Upper lobe of left lung (tissue), 6 donors: ENCODE data around the gene PARD6B. TPM values are rescaled to one million over a fixed set of nuclear protein-coding genes. Genes with fewer than 3 reads are reported as not detected.

Experiments
- ATAC-seq, 2 donors: fragments of 200-7000 bp; cut with Tn5 transposase; one replicate each; pipeline ENCODE4 v1.9.1; 2022; ENCODE audit warnings: mild to moderate bottlenecking in 2 of 2, moderate library complexity in 2 of 2; ENCODE audit not compliant: low FRiP score in 2 of 2
- DNase-seq, 2 donors: peaks; one replicate each; pipeline ENCODE4 v3.0.0-alpha.2; 2019 to 2020
- H3K27ac ChIP-seq, 4 donors: fragments of 200-600 bp; sonication (generic); one replicate each; pipeline ENCODE4 v1.5.1; 2016 to 2019
- H3K27me3 ChIP-seq, 4 donors: fragments of 200-600 bp; sonication (generic); one replicate each; pipeline ENCODE4 v1.5.1; 2017 to 2019
- H3K36me3 ChIP-seq, 4 donors: fragments of 200-600 bp; sonication (generic); one replicate each; pipeline ENCODE4 v1.5.1; 2016 to 2019
- H3K4me1 ChIP-seq, 4 donors: fragments of 200-600 bp; sonication (generic); one replicate each; pipeline ENCODE4 v1.5.1; 2018 to 2019
- H3K4me3 ChIP-seq, 4 donors: fragments of 200-600 bp; sonication (generic); one replicate each; pipeline ENCODE4 v1.5.1; 2017 to 2019; ENCODE audit warnings: mild to moderate bottlenecking in 2 of 4, moderate library complexity in 1 of 4
- H3K9me3 ChIP-seq, 4 donors: fragments of 200-600 bp; sonication (generic); one replicate each; pipeline ENCODE4 v1.5.1; 2018 to 2019
- EP300 ChIP-seq, 4 donors: sonication (generic); formaldehyde crosslinking; IDR thresholded peaks; one replicate each; pipeline ENCODE4 v1.5.1; 2017; ENCODE audit warnings: antibody characterized with exemption in 4 of 4, control low read depth in 2 of 4
- POLR2A ChIP-seq, 4 donors: fragments of 450-650 bp; IDR thresholded peaks; one replicate each; pipeline ENCODE4 v1.5.1; 2016 to 2017; ENCODE audit warnings: antibody characterized with exemption in 4 of 4, mild to moderate bottlenecking in 2 of 4
- POLR2AphosphoS5 ChIP-seq, 2 donors: sonication (generic); formaldehyde crosslinking; IDR thresholded peaks; one replicate each; pipeline ENCODE4 v1.5.1; 2017; ENCODE audit warnings: antibody characterized with exemption in 2 of 2
- WGBS, 2 donors: methylation state at CpG; one replicate each; pipeline ENCODE4 v1.1.5; 2017 to 2018; 5-methylcytosine and 5-hydroxymethylcytosine counted together
- total RNA-seq, 6 donors: library from RNA; depleted of rRNA in 4 of 6; stranded (reverse); fragments of >200 nt in 4 of 6; gene quantifications; one replicate each; pipeline versions ENCODE4 v1.1.0 to v1.2.1, GENCODE V29; 2016 to 2021
- TF ChIP-seq, protein P1 (sequence below), 6 experiments: fragments of 450-650 bp in 4 of 6; fragments of 200-600 bp in 2 of 6; sonication (generic) in 2 of 6; IDR thresholded peaks; one replicate each; pipeline ENCODE4 v1.5.1; 2016 to 2019; ENCODE audit warnings: antibody characterized with exemption in 6 of 6
- donor health status: DM: no; HTN: no; CAD: no; lungs with moderate emphysema.
- donor health status: DM: no; HTN: yes; CAD: no; lungs with severe emphysema.

Gene PARD6B
- total RNA-seq, 6 donors from 2014 or later, result 7.3 to 56.4 (median 43.4) TPM

DNA sequence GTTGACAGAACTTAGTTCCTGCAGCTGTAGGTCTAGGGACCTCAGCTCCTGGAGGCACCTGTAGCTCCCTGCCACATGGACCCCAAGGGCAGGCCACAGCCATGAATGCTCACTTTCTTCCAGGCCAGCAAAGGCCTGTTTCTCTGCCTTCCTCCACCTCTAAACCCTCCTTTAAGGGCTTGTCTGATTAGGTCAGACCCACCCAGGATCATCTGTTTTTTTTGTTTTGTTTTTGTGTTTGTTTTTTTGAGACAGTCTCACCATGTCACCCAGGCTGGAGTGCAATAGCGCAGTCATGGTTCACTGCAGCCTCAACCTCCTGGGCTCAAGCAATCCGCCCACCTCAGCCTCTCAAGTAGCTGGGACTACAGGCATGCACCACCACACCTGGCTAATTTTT lies 52.0 kb downstream of the PARD6B start:
- Histone ChIP-seq H3K4me3 (no peak overlapping the region), H3K36me3 (no peaks in the 10 kb centered on the region), H3K27ac (no peak overlapping the region), H3K27me3 (no peaks in the 10 kb centered on the region), H3K9me3 (no peaks in the 10 kb centered on the region), H3K4me1 (no peaks in the 10 kb centered on the region)
- WGBS, 2 donors, result 87 to 91% methylated on average over 2 of the region's 2 CpGs
- no peak for TF ChIP-seq POLR2A (IDR thresholded peaks at IDR 0.05)
- TF ChIP-seq, protein P1, sequence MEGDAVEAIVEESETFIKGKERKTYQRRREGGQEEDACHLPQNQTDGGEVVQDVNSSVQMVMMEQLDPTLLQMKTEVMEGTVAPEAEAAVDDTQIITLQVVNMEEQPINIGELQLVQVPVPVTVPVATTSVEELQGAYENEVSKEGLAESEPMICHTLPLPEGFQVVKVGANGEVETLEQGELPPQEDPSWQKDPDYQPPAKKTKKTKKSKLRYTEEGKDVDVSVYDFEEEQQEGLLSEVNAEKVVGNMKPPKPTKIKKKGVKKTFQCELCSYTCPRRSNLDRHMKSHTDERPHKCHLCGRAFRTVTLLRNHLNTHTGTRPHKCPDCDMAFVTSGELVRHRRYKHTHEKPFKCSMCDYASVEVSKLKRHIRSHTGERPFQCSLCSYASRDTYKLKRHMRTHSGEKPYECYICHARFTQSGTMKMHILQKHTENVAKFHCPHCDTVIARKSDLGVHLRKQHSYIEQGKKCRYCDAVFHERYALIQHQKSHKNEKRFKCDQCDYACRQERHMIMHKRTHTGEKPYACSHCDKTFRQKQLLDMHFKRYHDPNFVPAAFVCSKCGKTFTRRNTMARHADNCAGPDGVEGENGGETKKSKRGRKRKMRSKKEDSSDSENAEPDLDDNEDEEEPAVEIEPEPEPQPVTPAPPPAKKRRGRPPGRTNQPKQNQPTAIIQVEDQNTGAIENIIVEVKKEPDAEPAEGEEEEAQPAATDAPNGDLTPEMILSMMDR (IDR thresholded peaks at IDR 0.05), result no peak
- no peak for TF ChIP-seq POLR2AphosphoS5 (IDR thresholded peaks at IDR 0.05)
- no peak for TF ChIP-seq EP300 (IDR thresholded peaks at IDR 0.05)
- no peak for ATAC-seq
- no peak for DNase-seq

- no peaks in the 10 kb centered on the region for H3K4me1 ChIP-seq
- no peak for TF ChIP-seq POLR2AphosphoS5 (IDR thresholded peaks at IDR 0.05)
- TF ChIP-seq POLR2A (IDR thresholded peaks at IDR 0.05), result no peak
- no peak for TF ChIP-seq EP300 (IDR thresholded peaks at IDR 0.05)
- TF ChIP-seq, protein P1 (IDR thresholded peaks at IDR 0.05), result no peak
- no peak overlapping the region for H3K27ac ChIP-seq
- no peak for DNase-seq
- 90 to 92% methylated on average over 6 of the region's 6 CpGs for WGBS, 2 donors
- no peaks in the 10 kb centered on the region for H3K9me3 ChIP-seq
- no peak for ATAC-seq
- no peaks in the 10 kb centered on the region for H3K36me3 ChIP-seq
- no peaks in the 10 kb centered on the region for H3K27me3 ChIP-seq
- H3K4me3 ChIP-seq, result no peak overlapping the region
These were observed 52.5 kb downstream of the PARD6B start for GRCh38 chr20:50783903-50784302.

GRCh38 chr20:50784464-50784863 lies 53.1 kb downstream of the PARD6B start:
- no peaks in the 10 kb centered on the region for H3K4me1 ChIP-seq
- no peak overlapping the region for H3K4me3 ChIP-seq
- no peaks in the 10 kb centered on the region for H3K27me3 ChIP-seq
- H3K36me3 ChIP-seq, result no peaks in the 10 kb centered on the region
- DNase-seq (no peak), ATAC-seq (no peak)
- TF ChIP-seq EP300 (IDR thresholded peaks at IDR 0.05) (no peak), POLR2A (IDR thresholded peaks at IDR 0.05) (no peak), POLR2AphosphoS5 (IDR thresholded peaks at IDR 0.05) (no peak)
- TF ChIP-seq, protein P1 (IDR thresholded peaks at IDR 0.05), result no peak
- 81 to 82% methylated on average over 4 of the region's 4 CpGs for WGBS, 2 donors
- H3K9me3 ChIP-seq, result no peaks in the 10 kb centered on the region
- no peak overlapping the region for H3K27ac ChIP-seq

DNA sequence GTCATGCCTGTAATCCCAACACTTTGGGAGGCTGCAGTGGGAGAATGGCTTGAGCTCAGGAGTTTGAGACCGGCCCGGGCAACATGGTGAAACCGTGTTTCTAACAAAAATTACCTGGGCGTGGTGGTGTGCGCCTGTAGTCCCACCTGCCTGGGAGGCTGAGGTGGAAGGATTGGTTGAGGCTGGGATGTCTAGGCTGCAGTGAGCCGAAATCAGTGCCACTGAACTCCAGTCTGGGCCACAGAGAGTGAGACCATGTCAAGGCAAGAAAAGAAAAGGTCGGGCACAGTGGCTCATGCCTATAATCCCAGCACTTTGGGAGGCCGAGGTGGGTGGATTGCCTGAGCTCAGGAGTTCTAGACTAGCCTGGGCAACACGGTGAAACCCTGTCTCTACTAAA lies 55.3 kb downstream of the PARD6B start:
- H3K4me1 ChIP-seq, result peaks cover 8 to 14% (median 10%) of the 10 kb centered on the region in 4 donors
- H3K36me3 ChIP-seq, result no peaks in the 10 kb centered on the region
- H3K9me3 ChIP-seq, result no peaks in the 10 kb centered on the region
- no peak overlapping the region for H3K27ac ChIP-seq
- no peak for ATAC-seq
- no peaks in the 10 kb centered on the region for H3K27me3 ChIP-seq
- TF ChIP-seq EP300 (IDR thresholded peaks at IDR 0.05) (no peak), POLR2A (IDR thresholded peaks at IDR 0.05) (no peak), POLR2AphosphoS5 (IDR thresholded peaks at IDR 0.05) (no peak)
- TF ChIP-seq, protein P1 (IDR thresholded peaks at IDR 0.05), result no peak
- no peak for DNase-seq
- 90 to 95% methylated on average over 8 to 9 of the region's 9 CpGs for WGBS, 2 donors
- H3K4me3 ChIP-seq, result no peak overlapping the region

DNA sequence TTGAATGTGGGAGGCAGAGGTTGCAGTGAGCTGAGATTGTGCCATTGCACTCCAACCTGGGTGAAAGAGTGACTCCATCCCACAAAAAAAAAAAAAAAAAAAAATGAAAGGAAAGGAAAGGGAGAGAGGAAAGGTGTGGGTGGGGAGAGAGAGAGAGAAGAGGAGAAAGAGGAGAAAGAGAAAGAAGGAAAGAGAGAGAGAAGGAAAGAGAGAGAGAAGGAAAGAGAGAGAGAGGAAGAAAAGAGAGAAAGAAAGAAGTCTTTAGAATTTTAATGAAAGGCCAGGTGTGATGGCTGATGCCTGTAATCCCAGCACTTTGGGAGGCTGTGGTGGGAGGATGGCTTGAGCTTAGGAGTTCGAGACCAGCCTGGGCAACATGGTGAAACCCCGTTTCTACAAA lies 55.8 kb downstream of the PARD6B start:
- Histone ChIP-seq H3K36me3 (no peaks in the 10 kb centered on the region), H3K4me1 (peaks cover 8 to 14% (median 10%) of the 10 kb centered on the region in 4 donors), H3K9me3 (no peaks in the 10 kb centered on the region), H3K27me3 (no peaks in the 10 kb centered on the region), H3K27ac (no peak overlapping the region), H3K4me3 (no peak overlapping the region)
- DNase-seq (no peak), ATAC-seq (no peak)
- WGBS, 2 donors, result 98 to 100% methylated on average over 2 of the region's 2 CpGs
- TF ChIP-seq POLR2AphosphoS5 (IDR thresholded peaks at IDR 0.05) (no peak), POLR2A (IDR thresholded peaks at IDR 0.05) (no peak), EP300 (IDR thresholded peaks at IDR 0.05) (no peak)
- TF ChIP-seq, protein P1 (IDR thresholded peaks at IDR 0.05), result no peak
